Peyer's patch (tissue), 4 donors: Measurements from ENCODE around the gene TSPAN32. TPM values are rescaled to one million over a fixed set of nuclear protein-coding genes. Genes with fewer than 3 reads are reported as not detected.

Experiments
- DNase-seq, 3 donors: peaks; one replicate each; pipeline ENCODE4 v3.0.0-alpha.2; 2017 to 2019
- H3K27ac ChIP-seq, 4 donors: fragments of 200-600 bp; sonication (generic); one replicate each; pipeline ENCODE4 v1.5.1; 2016 to 2019
- H3K27me3 ChIP-seq, 2 donors: fragments of 200-600 bp; sonication (generic); one replicate each; pipeline ENCODE4 v1.5.1; 2019
- H3K36me3 ChIP-seq, 3 donors: fragments of 200-600 bp; sonication (generic); one replicate each; pipeline ENCODE4 v1.5.1; 2016 to 2019
- H3K4me1 ChIP-seq, 4 donors: fragments of 200-600 bp; sonication (generic); one replicate each; pipeline ENCODE4 v1.5.1; 2016 to 2019
- H3K4me3 ChIP-seq, 4 donors: fragments of 200-600 bp; sonication (generic); 1 replicate in 3 of 4; 2 replicates in 1 of 4; pipeline ENCODE4 v1.5.1; 2016 to 2019; ENCODE audit warnings: mild to moderate bottlenecking in 1 of 4
- H3K9me3 ChIP-seq, 4 donors: fragments of 200-600 bp; sonication (generic); one replicate each; pipeline ENCODE4 v1.5.1; 2016 to 2019; ENCODE audit warnings: mild to moderate bottlenecking in 1 of 4
- CTCF ChIP-seq, 6 experiments: fragments of 450-650 bp in 4 of 6; fragments of 200-600 bp in 2 of 6; sonication (generic) in 1 of 6; IDR thresholded peaks; one replicate each; pipeline ENCODE4 v1.5.1; 2017 to 2019; ENCODE audit warnings: antibody characterized with exemption in 6 of 6, mild to moderate bottlenecking in 3 of 6, moderate library complexity in 1 of 6
- POLR2A ChIP-seq, 2 donors: fragments of 450-650 bp; IDR thresholded peaks; one replicate each; pipeline ENCODE4 v1.5.1; 2017; ENCODE audit warnings: antibody characterized with exemption in 2 of 2, mild to moderate bottlenecking in 2 of 2, moderate library complexity in 2 of 2
- total RNA-seq, 4 donors: library from RNA; depleted of rRNA; stranded (reverse); fragments of >200 nt; gene quantifications; one replicate each; pipeline ENCODE4 v1.1.0, GENCODE V29; 2016

Gene TSPAN32
- total RNA-seq, 4 donors from 2014 or later = 1.6 to 1.7 TPM; not detected in 2

GRCh38 chr11:2302896-2303626, 1.2 kb downstream of the TSPAN32 start:
- Histone ChIP-seq H3K4me1 (peaks cover 0 to 45% (median 21%) of the 10 kb centered on the region in 4 donors), H3K9me3 (no peaks in the 10 kb centered on the region), H3K27ac (peak overlapping the region in 3 of 4 donors; percentile 30 to 79 (median 62)), H3K4me3 (peak overlapping the region in 2 of 4 donors; percentile 10 to 41), H3K36me3 (no peaks in the 10 kb centered on the region), H3K27me3 (no peaks in the 10 kb centered on the region)
- peak in 2 of 3 donors; percentile 17 to 44 for DNase-seq
- TF ChIP-seq POLR2A (IDR thresholded peaks at IDR 0.05) (no peak), CTCF (IDR thresholded peaks at IDR 0.05) (no peak)

DNA sequence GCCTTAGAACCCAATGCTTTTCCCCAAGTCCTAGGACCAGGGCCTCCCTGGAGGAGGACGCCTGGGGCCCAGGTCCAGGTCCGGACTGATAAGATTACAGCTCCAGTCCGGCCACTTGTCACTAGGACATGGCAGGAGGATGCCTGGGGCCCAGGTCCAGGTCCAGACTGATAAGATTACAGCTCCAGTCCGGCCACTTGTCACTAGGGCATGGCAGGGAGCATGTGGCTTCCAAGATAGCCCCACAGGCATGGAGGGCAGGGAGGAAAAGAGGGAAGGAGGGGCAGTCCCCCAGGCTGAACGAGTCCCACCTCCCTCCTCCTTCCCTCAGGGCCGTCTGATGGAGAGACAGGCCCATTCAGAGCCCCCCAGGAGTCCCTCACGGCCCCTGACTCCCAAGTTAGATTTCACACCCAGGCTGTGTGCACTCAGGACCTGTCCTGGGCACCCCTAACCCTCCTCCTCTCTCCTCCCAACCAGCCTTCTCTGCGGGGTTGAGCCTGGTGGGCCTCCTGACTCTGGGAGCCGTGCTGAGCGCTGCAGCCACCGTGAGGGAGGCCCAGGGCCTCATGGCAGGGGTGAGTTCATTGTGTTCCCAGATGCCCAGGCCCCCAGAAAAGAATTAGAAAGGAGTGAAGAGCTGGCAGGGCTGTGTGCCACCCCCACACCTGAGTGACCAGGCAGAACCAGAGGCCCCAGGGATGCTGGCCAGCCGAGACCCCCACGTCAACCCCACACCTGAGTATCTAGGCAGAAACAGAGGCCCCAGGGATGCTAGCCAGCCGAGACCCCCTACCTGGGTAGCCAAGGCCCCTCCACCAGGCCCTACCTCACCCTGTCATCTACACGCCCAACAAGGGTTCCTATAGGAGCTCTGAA, 2.1 kb downstream of the TSPAN32 start:
- TF ChIP-seq POLR2A (IDR thresholded peaks at IDR 0.05) = no peak
- no peak for TF ChIP-seq CTCF (IDR thresholded peaks at IDR 0.05)
- Histone ChIP-seq H3K9me3 (no peaks in the 10 kb centered on the region), H3K36me3 (no peaks in the 10 kb centered on the region), H3K27ac (peak overlapping the region in 2 of 4 donors; percentile 56 to 79), H3K27me3 (no peaks in the 10 kb centered on the region), H3K4me1 (peaks cover 0 to 45% (median 21%) of the 10 kb centered on the region in 4 donors), H3K4me3 (no peak overlapping the region)
- peak; percentile 12 to 43 (median 43) for DNase-seq

- Histone ChIP-seq H3K27me3 (no peaks in the 10 kb centered on the region), H3K36me3 (no peaks in the 10 kb centered on the region), H3K4me3 (no peak overlapping the region), H3K27ac (peak overlapping the region; percentile 1 to 79 (median 66)), H3K4me1 (peaks cover 0 to 45% (median 21%) of the 10 kb centered on the region in 4 donors), H3K9me3 (no peaks in the 10 kb centered on the region)
- TF ChIP-seq CTCF (IDR thresholded peaks at IDR 0.05) (no peak), POLR2A (IDR thresholded peaks at IDR 0.05) (no peak)
- DNase-seq = peak in 2 of 3 donors; percentile 43 to 46
These were observed 2.8 kb downstream of the TSPAN32 start for GRCh38 chr11:2304506-2305139.

- TF ChIP-seq CTCF (IDR thresholded peaks at IDR 0.05) (peak; percentile 84 to 91 (median 89)), POLR2A (IDR thresholded peaks at IDR 0.05) (no peak)
- H3K27me3 ChIP-seq = no peaks in the 10 kb centered on the region
- H3K27ac ChIP-seq = peak overlapping the region; percentile 1 to 77 (median 64)
- DNase-seq = peak; percentile 89 to 94 (median 90)
- H3K4me3 ChIP-seq = peak overlapping the region in 1 of 4 donors; percentile 3
- H3K9me3 ChIP-seq = no peaks in the 10 kb centered on the region
- peaks cover 0 to 44% (median 21%) of the 10 kb centered on the region in 4 donors for H3K4me1 ChIP-seq
- H3K36me3 ChIP-seq = no peaks in the 10 kb centered on the region
These were observed 3.4 kb downstream of the TSPAN32 start for GRCh38 chr11:2305140-2305778.
